A549 (cell line): ENCODE measurements around the gene R3HDML. TPM values are rescaled to one million over a fixed set of nuclear protein-coding genes. Genes with fewer than 3 reads are reported as not detected.

Source experiments
- ATAC-seq, 2 experiments: fragments of 200-7000 bp in 1 of 2; fragments of >200 bp in 1 of 2; cut with Nextera tagmentation in 1 of 2; cut with Tn5 transposase in 1 of 2; 3 replicates each; pipeline versions ENCODE4 v1.8.0 to v1.9.1; 2018 to 2020; ENCODE audit warnings: mild to moderate bottlenecking in 1 of 2, moderate library complexity in 1 of 2
- CTCF ChIA-PET: fragments of 300-600 bp; sonication (Branson Sonifier 250); formaldehyde crosslinking; extraction: SDS; loops from one replicate; lab custom pipeline; 2021; ENCODE audit warnings: antibody characterized with exemption, inconsistent platforms; lab: Yijun Ruan, JAX
- POLR2A ChIA-PET: fragments of 350-600 bp; formaldehyde crosslinking; extraction: SDS; loops from one replicate; lab custom pipeline; 2021; ENCODE audit warnings: antibody characterized with exemption, inconsistent platforms; lab: Yijun Ruan, JAX
- DNase-seq, 2 experiments: peaks; one replicate each; pipeline versions ENCODE4 v3.0.0 to v3.0.0-alpha.2; 2011 to 2016; ENCODE audit warnings: low read depth in 1 of 2, low spot score in 1 of 2
- FAIRE-seq: peaks from 2 replicates; lab custom pipeline; 2011; peaks lifted over from hg19 to GRCh38; lab: Jason Lieb, UNC
- H3K27ac ChIP-seq, 2 experiments: fragments of >200 bp; sonication (Bioruptor Twin); formaldehyde crosslinking; 3 replicates each; pipeline ENCODE4 v1.5.1; 2016 to 2017
- H3K4me1 ChIP-seq: fragments of >200 bp; sonication (Bioruptor Twin); formaldehyde crosslinking; 3 replicates; pipeline ENCODE4 v1.6.1; 2016
- H3K4me2 ChIP-seq: fragments of >200 bp; sonication (Bioruptor Twin); formaldehyde crosslinking; 3 replicates; pipeline ENCODE4 v1.6.1; 2016
- H3K4me3 ChIP-seq: fragments of >200 bp; sonication (Bioruptor Twin); formaldehyde crosslinking; 3 replicates; pipeline ENCODE4 v1.5.1; 2016
- H3K9me3 ChIP-seq: fragments of >200 bp; sonication (Bioruptor Twin); formaldehyde crosslinking; 3 replicates; pipeline ENCODE4 v1.6.1; 2016
- BHLHE40 ChIP-seq: IDR thresholded peaks from 2 replicates; pipeline ENCODE4 v1.6.1; 2012; ENCODE audit warnings: low read depth, low read length, inconsistent platforms
- CBX2 ChIP-seq: fragments of 200-600 bp; sonication (generic); IDR thresholded peaks from 2 replicates; pipeline ENCODE4 v1.6.1; 2016; ENCODE audit warnings: low read depth, mild to moderate bottlenecking, borderline replicate concordance
- CEBPB ChIP-seq, 2 experiments: fragments of >200 bp in 1 of 2; sonication (Bioruptor Twin) in 1 of 2; formaldehyde crosslinking in 1 of 2; IDR thresholded peaks; 2 replicates each; pipeline ENCODE4 v1.6.1; 2012 to 2016
- CHD2 ChIP-seq: fragments of 150-350 bp; IDR thresholded peaks from 2 replicates; pipeline ENCODE4 v1.6.1; 2014; ENCODE audit warnings: low read length; ENCODE audit not compliant: partially characterized antibody
- EHMT2 ChIP-seq: fragments of 200-600 bp; sonication (generic); IDR thresholded peaks from 2 replicates; pipeline ENCODE4 v1.6.1; 2016; ENCODE audit warnings: antibody characterized with exemption, low read depth, mild to moderate bottlenecking, moderate library complexity
- EP300 ChIP-seq, 2 experiments: fragments of >200 bp; sonication (Bioruptor Twin); formaldehyde crosslinking; IDR thresholded peaks; 2 replicates in 1 of 2; 3 replicates in 1 of 2; pipeline ENCODE4 v1.6.1; 2016 to 2017
- FOSB ChIP-seq: fragments of 250-450 bp; sonication (Bioruptor Pico); IDR thresholded peaks from 2 replicates; pipeline ENCODE4 v1.5.0; 2020; ENCODE audit warnings: mild to moderate bottlenecking, moderate library complexity
- HOXA7 ChIP-seq: fragments of 250-450 bp; sonication (Bioruptor Pico); IDR thresholded peaks from 2 replicates; pipeline ENCODE4 v1.5.0; 2020; ENCODE audit warnings: mild to moderate bottlenecking, moderate library complexity
- HOXB5 ChIP-seq: fragments of 250-450 bp; sonication (Bioruptor Pico); IDR thresholded peaks from 2 replicates; pipeline ENCODE4 v1.5.0; 2020; ENCODE audit warnings: mild to moderate bottlenecking, moderate library complexity
- JUN ChIP-seq, 2 experiments: fragments of >200 bp; sonication (Bioruptor Twin); formaldehyde crosslinking; IDR thresholded peaks; 2 replicates in 1 of 2; 3 replicates in 1 of 2; pipeline ENCODE4 v1.6.1; 2016 to 2017
- KDM1A ChIP-seq: fragments of 200-600 bp; sonication (generic); IDR thresholded peaks from 2 replicates; pipeline ENCODE4 v1.6.1; 2016; ENCODE audit warnings: low read depth, mild to moderate bottlenecking
- MAFK ChIP-seq: fragments of 450-650 bp; IDR thresholded peaks from 2 replicates; pipeline ENCODE4 v1.6.1; 2014; ENCODE audit not compliant: partially characterized antibody
- MAZ ChIP-seq: fragments of 150-350 bp; IDR thresholded peaks from 2 replicates; pipeline ENCODE4 v1.6.1; 2014; ENCODE audit warnings: antibody characterized with exemption, low read depth, low read length, borderline replicate concordance
- MYC ChIP-seq: IDR thresholded peaks from 2 replicates; pipeline ENCODE4 v1.6.1; 2012; ENCODE audit warnings: mild to moderate bottlenecking, inconsistent platforms, low read length, improper control_type of control experiment, borderline replicate concordance
- NFE2L2 ChIP-seq: fragments of 150-350 bp; conservative IDR thresholded peaks from 2 replicates; pipeline ENCODE4 v1.6.1; 2014; ENCODE audit warnings: low read length
- NPAS2 ChIP-seq: fragments of 250-450 bp; sonication (Bioruptor Pico); IDR thresholded peaks from 2 replicates; pipeline ENCODE4 v1.8.0; 2022; ENCODE audit warnings: mild to moderate bottlenecking, moderate library complexity, borderline replicate concordance
- PHF8 ChIP-seq: fragments of 200-600 bp; sonication (generic); IDR thresholded peaks from 2 replicates; pipeline ENCODE4 v1.6.1; 2016; ENCODE audit warnings: low read depth, mild to moderate bottlenecking, antibody characterized with exemption, moderate library complexity, borderline replicate concordance
- RAD21 ChIP-seq, 2 experiments: fragments of >200 bp in 1 of 2; sonication (Bioruptor Twin) in 1 of 2; formaldehyde crosslinking in 1 of 2; IDR thresholded peaks in 1 of 2; conservative IDR thresholded peaks in 1 of 2; 2 replicates in 1 of 2; 3 replicates in 1 of 2; pipeline ENCODE4 v1.6.1; 2012 to 2018; ENCODE audit warnings: inconsistent platforms in 1 of 2
- RARB ChIP-seq: fragments of 250-450 bp; sonication (Bioruptor Pico); IDR thresholded peaks from 2 replicates; pipeline ENCODE4 v1.8.0; 2021; ENCODE audit warnings: mild to moderate bottlenecking, moderate library complexity
- RCOR1 ChIP-seq: fragments of 150-350 bp; IDR thresholded peaks from 2 replicates; pipeline ENCODE4 v1.6.1; 2014; ENCODE audit warnings: antibody characterized with exemption, low read length, low read depth
- REST ChIP-seq: fragments of 200-600 bp; sonication (generic); IDR thresholded peaks from 2 replicates; pipeline ENCODE4 v1.6.1; 2016; ENCODE audit warnings: antibody characterized with exemption, mild to moderate bottlenecking, moderate library complexity
- RFX5 ChIP-seq: fragments of 450-650 bp; IDR thresholded peaks from 2 replicates; pipeline ENCODE4 v1.7.1; 2014; ENCODE audit warnings: antibody characterized with exemption, mild to moderate bottlenecking, moderate library complexity
- RNF2 ChIP-seq: fragments of 200-600 bp; sonication (generic); IDR thresholded peaks from 2 replicates; pipeline ENCODE4 v1.6.1; 2016; ENCODE audit warnings: low read depth, mild to moderate bottlenecking, antibody characterized with exemption, moderate library complexity, borderline replicate concordance
- SMC3 ChIP-seq: fragments of >200 bp; sonication (Bioruptor Twin); formaldehyde crosslinking; IDR thresholded peaks from 3 replicates; pipeline ENCODE4 v1.6.1; 2018; ENCODE audit warnings: inconsistent platforms
- TFCP2L1 ChIP-seq: fragments of 250-450 bp; sonication (Bioruptor Pico); IDR thresholded peaks from 2 replicates; pipeline ENCODE4 v1.5.0; 2021; ENCODE audit warnings: mild to moderate bottlenecking
- TP53 ChIP-seq: fragments of 250-450 bp; sonication (Bioruptor Pico); IDR thresholded peaks from 2 replicates; pipeline ENCODE4 v1.5.0; 2021; ENCODE audit warnings: mild to moderate bottlenecking, moderate library complexity
- ZFP36 ChIP-seq: fragments of 450-650 bp; IDR thresholded peaks from 2 replicates; pipeline ENCODE4 v1.6.1; 2014; ENCODE audit warnings: borderline replicate concordance; ENCODE audit not compliant: partially characterized antibody
- ZNF302 ChIP-seq: fragments of 250-450 bp; sonication (Bioruptor Pico); IDR thresholded peaks from 2 replicates; pipeline ENCODE4 v1.9.0; 2021; ENCODE audit warnings: inconsistent platforms, mild to moderate bottlenecking, moderate library complexity
- WGBS: methylation state at CpG from one replicate; pipeline ENCODE4 v1.1.6; 2017; ENCODE audit errors: missing lambda C conversion rate; 5-methylcytosine and 5-hydroxymethylcytosine counted together
- polyA plus RNA-seq, 4 experiments: library from polyadenylated mRNA; depleted of rRNA in 3 of 4; stranded (reverse); fragments of >200 nt; fragmentation: RNase III in 1 of 4; extraction: RNeasy Plus Mini Kit Qiagen cat#74134 plus additional on column Dnase treatment in 1 of 4; gene quantifications; 2 replicates in 3 of 4; 3 replicates in 1 of 4; pipeline ENCODE4 v1.2.3, GENCODE V29; 2011 to 2017

The R3HDML gene
- polyA plus RNA-seq, 2 of the 4 experiments (the other 2 are of a cell fraction), result 0.96 to 1.2 TPM

GRCh38 chr20:44302026-44302669 lies 34.7 kb upstream of the R3HDML start:
- DNase-seq (peak in 1 of 2 experiments; percentile 54), ATAC-seq (peak; percentile 24 to 72; a peak in 4 of 6 replicates), FAIRE-seq (no peak)
- CTCF ChIA-PET, result interaction anchor here (0.9 to 4.2 kb wide), 4 partner anchors 9 to 85 kb away, joined by 3 to 42 read pairs (median 6); partner anchors contain the start of gene FITM2
- H3K4me2 ChIP-seq, result peak overlapping the region; percentile 32
- TF ChIP-seq RAD21 (conservative IDR thresholded peaks at IDR 0.05 in 1 of 2, IDR thresholded peaks at IDR 0.05 in 1 of 2), result no peak
- TF ChIP-seq PHF8, result no peak
- no peak for TF ChIP-seq TFCP2L1 (CRISPR knock-in tag)
- no peak for TF ChIP-seq HOXB5 (CRISPR knock-in tag)
- TF ChIP-seq RNF2, result no peak
- TF ChIP-seq EP300 (IDR thresholded peaks at IDR 0.05), result no peak
- TF ChIP-seq EHMT2, result no peak
- TF ChIP-seq CEBPB (IDR thresholded peaks at IDR 0.05), result no peak
- TF ChIP-seq JUN (IDR thresholded peaks at IDR 0.05), result no peak
- no peak for TF ChIP-seq ZNF302
- TF ChIP-seq MYC, result no peak
- TF ChIP-seq TP53 (CRISPR knock-in tag), result no peak
- no peak for TF ChIP-seq NFE2L2
- TF ChIP-seq RCOR1, result no peak
- no peak for TF ChIP-seq HOXA7 (CRISPR knock-in tag)
- no peak for TF ChIP-seq FOSB (CRISPR knock-in tag)
- TF ChIP-seq NPAS2 (CRISPR knock-in tag), result no peak
- no peak for TF ChIP-seq REST
- TF ChIP-seq KDM1A, result no peak
- no peak for TF ChIP-seq RARB
- H3K27ac ChIP-seq, result peak overlapping the region; percentile 4 to 63; a peak in 5 of 6 replicates
- peaks cover 14% of the 10 kb centered on the region; the same call in 2 of the 3 replicates for H3K4me1 ChIP-seq
- H3K4me3 ChIP-seq, result no peak overlapping the region
- no peaks in the 10 kb centered on the region for H3K9me3 ChIP-seq
- 20% methylated on average over 2 of the region's 5 CpGs for WGBS
- POLR2A ChIA-PET, result no interaction called here

GRCh38 chr20:44302736-44303135 lies 34.1 kb upstream of the R3HDML start:
- 88% methylated on average over 8 of the region's 8 CpGs for WGBS
- Histone ChIP-seq H3K4me1 (peaks cover 14% of the 10 kb centered on the region; the same call in 2 of the 3 replicates), H3K4me2 (peak overlapping the region; percentile 32), H3K9me3 (no peaks in the 10 kb centered on the region), H3K4me3 (no peak overlapping the region), H3K27ac (peak overlapping the region; percentile 4 to 63; a peak in 4 of 6 replicates)
- no peak for DNase-seq
- ChIA-PET POLR2A (no interaction called here), CTCF (interaction anchor here (0.9 to 4.2 kb wide), 3 partner anchors 8 to 85 kb away, joined by 3 to 42 read pairs (median 4); partner anchors contain the start of gene FITM2)
- FAIRE-seq, result no peak
- TF ChIP-seq JUN (IDR thresholded peaks at IDR 0.05), result no peak
- TF ChIP-seq MAFK, result no peak
- no peak for TF ChIP-seq NFE2L2
- TF ChIP-seq CEBPB (IDR thresholded peaks at IDR 0.05), result no peak
- TF ChIP-seq CBX2, result no peak
- no peak for TF ChIP-seq CHD2
- no peak for TF ChIP-seq KDM1A
- TF ChIP-seq FOSB (CRISPR knock-in tag), result no peak
- no peak for TF ChIP-seq RARB
- no peak for TF ChIP-seq BHLHE40
- TF ChIP-seq MAZ, result no peak
- TF ChIP-seq ZFP36, result no peak
- no peak for TF ChIP-seq RFX5
- TF ChIP-seq SMC3, result no peak
- no peak for TF ChIP-seq HOXA7 (CRISPR knock-in tag)
- no peak for ATAC-seq
